HepG2 (cell line): ENCODE results near the gene TTBK1. TPM values are rescaled to one million over a fixed set of nuclear protein-coding genes. Genes with fewer than 3 reads are reported as not detected.

Source experiments
- ATAC-seq: fragments of 200-7000 bp; cut with Tn5 transposase; 3 replicates; pipeline ENCODE4 v1.9.1; 2020; ENCODE audit warnings: mild to moderate bottlenecking, moderate library complexity
- BruUV-seq: library from RNA; stranded (reverse); fragments of 400-500 nt; replicated peaks from 2 replicates; lab custom pipeline; 2021; lab: Mats Ljungman, UMichigan
- CTCF ChIA-PET: fragments of 300-600 bp; formaldehyde crosslinking; extraction: SDS; loops from one replicate; lab custom pipeline; 2021; ENCODE audit warnings: low total read pairs, inconsistent platforms, low intra/inter-chr PET ratio; lab: Yijun Ruan, JAX
- POLR2A ChIA-PET: fragments of 350-600 bp; sonication (Branson Sonifier 250); formaldehyde crosslinking; loops from one replicate; lab custom pipeline; 2020; ENCODE audit warnings: antibody characterized with exemption, inconsistent platforms; lab: Yijun Ruan, JAX
- DNase-seq: peaks from one replicate; pipeline ENCODE4 v3.0.0-alpha.2; 2015; ENCODE audit warnings: low spot score
- FAIRE-seq: peaks from 3 replicates; lab custom pipeline; 2011; peaks lifted over from hg19 to GRCh38; lab: Jason Lieb, UNC
- H2AFZ ChIP-seq: one replicate; pipeline ENCODE4 v1.6.1; 2011; ENCODE audit warnings: low read length, inconsistent platforms
- H3K27ac ChIP-seq: fragments of 300-600 bp; 3 replicates; pipeline ENCODE4 v1.8.0; 2011; ENCODE audit warnings: mixed run types, mild to moderate bottlenecking, mixed read lengths, low read length, inconsistent platforms; ENCODE audit not compliant: insufficient read depth; ENCODE audit errors: extremely low read length
- H3K27me3 ChIP-seq, 2 experiments: fragments of 200-600 bp in 1 of 2; 2 replicates in 1 of 2; 3 replicates in 1 of 2; pipeline versions ENCODE4 v1.6.0 to v1.8.0; 2011; ENCODE audit warnings: low read length in 2 of 2, mild to moderate bottlenecking in 2 of 2, moderate library complexity in 2 of 2, inconsistent platforms in 1 of 2; ENCODE audit not compliant: insufficient read depth in 2 of 2, control insufficient read depth in 1 of 2
- H3K36me3 ChIP-seq, 2 experiments: fragments of 200-600 bp in 1 of 2; replicated peaks in 1 of 2; 2 replicates in 1 of 2; 3 replicates in 1 of 2; pipeline versions ENCODE4 v1.5.1 to v1.8.0; 2011; ENCODE audit warnings: low read length in 2 of 2, inconsistent platforms in 1 of 2; ENCODE audit not compliant: insufficient read depth in 2 of 2, control insufficient read depth in 1 of 2
- H3K4me1 ChIP-seq: 2 replicates; pipeline ENCODE4 v1.5.1; 2012; ENCODE audit warnings: low read length, inconsistent platforms; ENCODE audit not compliant: insufficient read depth
- H3K4me2 ChIP-seq: 2 replicates; pipeline ENCODE4 v1.6.0; 2011; ENCODE audit warnings: low read depth, low read length, inconsistent platforms
- H3K4me3 ChIP-seq, 3 experiments: fragments of 200-600 bp in 1 of 3; sonication (generic), shearing (Covaris generic) in 1 of 3; replicated peaks in 1 of 3; 2 replicates each; pipeline ENCODE4 v1.5.1; 2011 to 2016; ENCODE audit warnings: low read length in 3 of 3, inconsistent platforms in 2 of 3, low read depth in 2 of 3, mild to moderate bottlenecking in 2 of 3, control low read depth in 1 of 3, mixed read lengths in 1 of 3; ENCODE audit not compliant: insufficient read depth in 1 of 3
- H3K79me2 ChIP-seq: one replicate; pipeline ENCODE4 v1.6.1; 2011; ENCODE audit warnings: low read length, inconsistent platforms; ENCODE audit not compliant: insufficient read depth
- H3K9ac ChIP-seq: 2 replicates; pipeline ENCODE4 v1.6.0; 2011; ENCODE audit warnings: mild to moderate bottlenecking, low read depth, low read length, inconsistent platforms; ENCODE audit not compliant: insufficient read depth
- H3K9me3 ChIP-seq: 2 replicates; pipeline ENCODE4 v1.5.1; 2012; ENCODE audit warnings: mild to moderate bottlenecking, low read length
- H4K20me1 ChIP-seq: 2 replicates; pipeline ENCODE4 v1.6.0; 2011; ENCODE audit warnings: inconsistent platforms, mild to moderate bottlenecking, low read length, moderate library complexity; ENCODE audit not compliant: insufficient read depth
- FOXC1 ChIP-seq: sonication (generic); formaldehyde crosslinking; IDR thresholded peaks from 2 replicates; pipeline ENCODE4 v1.8.0; 2022; ENCODE audit warnings: mild to moderate bottlenecking, missing genetic modification reagents, borderline replicate concordance
- MAFF ChIP-seq: IDR thresholded peaks from 2 replicates; pipeline ENCODE4 v1.6.1; 2011; ENCODE audit warnings: low read depth, low read length, improper control_type of control experiment
- MAFK ChIP-seq, 2 experiments: IDR thresholded peaks in 1 of 2; conservative IDR thresholded peaks in 1 of 2; 2 replicates each; pipeline ENCODE4 v1.6.1; 2011; ENCODE audit warnings: improper control_type of control experiment in 2 of 2, low read length in 2 of 2
- NFE2L2 ChIP-seq: fragments of 150-350 bp; IDR thresholded peaks from 2 replicates; pipeline ENCODE4 v1.6.1; 2014; ENCODE audit warnings: low read length
- NFIB ChIP-seq: sonication (generic); formaldehyde crosslinking; IDR thresholded peaks from 2 replicates; pipeline ENCODE4 v1.9.0; 2021; ENCODE audit warnings: missing genetic modification reagents, mild to moderate bottlenecking, borderline replicate concordance
- REL ChIP-seq: sonication (generic); formaldehyde crosslinking; conservative IDR thresholded peaks from 2 replicates; pipeline ENCODE4 v1.8.0; 2022; ENCODE audit warnings: mild to moderate bottlenecking, missing genetic modification reagents, moderate library complexity
- SETDB1 ChIP-seq: sonication (generic); formaldehyde crosslinking; IDR thresholded peaks from 2 replicates; pipeline ENCODE4 v1.5.1; 2020; ENCODE audit warnings: missing genetic modification reagents, mild to moderate bottlenecking, borderline replicate concordance
- SMC3 ChIP-seq: IDR thresholded peaks from 2 replicates; pipeline ENCODE4 v1.6.1; 2011; ENCODE audit warnings: low read length, improper control_type of control experiment
- STAG1 ChIP-seq: sonication (generic); formaldehyde crosslinking; IDR thresholded peaks from 2 replicates; pipeline ENCODE4 v1.4.0; 2020; ENCODE audit warnings: missing genetic modification reagents
- ZNF207 ChIP-seq: fragments of 450-650 bp; IDR thresholded peaks from 2 replicates; pipeline ENCODE4 v1.6.1; 2016; ENCODE audit warnings: antibody characterized with exemption, borderline replicate concordance
- ZNF280D ChIP-seq: sonication (generic); formaldehyde crosslinking; IDR thresholded peaks from 2 replicates; pipeline ENCODE4 v1.5.1; 2020; ENCODE audit warnings: mild to moderate bottlenecking, missing genetic modification reagents
- ZNF333 ChIP-seq: sonication (generic); formaldehyde crosslinking; IDR thresholded peaks from 2 replicates; pipeline ENCODE4 v1.4.0; 2020; ENCODE audit warnings: mild to moderate bottlenecking, missing genetic modification reagents, borderline replicate concordance
- ZNF510 ChIP-seq: sonication (generic); formaldehyde crosslinking; IDR thresholded peaks from 2 replicates; pipeline ENCODE4 v1.4.0; 2020; ENCODE audit warnings: low read depth, mild to moderate bottlenecking, missing genetic modification reagents
- WGBS: methylation state at CpG from one replicate; pipeline ENCODE4 v1.1.6; 2017; ENCODE audit warnings: low lambda C conversion rate; 5-methylcytosine and 5-hydroxymethylcytosine counted together
- in situ Hi-C: cut with HindIII; loops from 2 replicates; pipeline ENCODE4 v1.10.0; 2017; ENCODE audit warnings: low pct_unique_long_range_greater_than_20kb; ENCODE audit not compliant: extremely low pct_ligation_motif_present
- intact Hi-C: fragments of 100-400 bp; cut with micrococcal nuclease; formaldehyde crosslinking; loops from one replicate; pipeline ENCODE4 v1.10.0; 2022; ENCODE audit not compliant: unreplicated experiment
- polyA plus RNA-seq, 8 experiments: library from polyadenylated mRNA; depleted of rRNA in 3 of 8; stranded (reverse) in 7 of 8; unstranded in 1 of 8; fragments of >200 nt; fragmentation: Illumina TruSeq in 4 of 8; extraction: Trizol in 4 of 8; gene quantifications; 2 replicates each; pipeline versions ENCODE4 v1.2.1 to v1.2.3, GENCODE V29; 2011 to 2016; ENCODE audit warnings: low read depth in 4 of 8, missing spikeins in 1 of 8, mixed read lengths in 1 of 8; ENCODE audit not compliant: insufficient read depth in 1 of 8
- total RNA-seq, 5 experiments: library from RNA; depleted of rRNA; stranded (reverse); fragments of >200 nt; fragmentation: Illumina TruSeq; extraction: Trizol; gene quantifications; 2 replicates each; pipeline ENCODE4 v1.2.3, GENCODE V29; 2016; ENCODE audit warnings: low read depth in 1 of 5

TTBK1 gene
- total and polyA plus RNA-seq, 2 of the 13 experiments (the other 11 are each of a cell fraction or from before 2014, with no cell fraction given): 0.24 to 0.33 TPM

- no peak for TF ChIP-seq ZNF333 (CRISPR knock-in tag)
- TF ChIP-seq, all 625 proteins: peak for 0
Observed at GRCh38 chr6:43205849-43206248, 37.4 kb upstream of the TTBK1 start (continued).

- Histone ChIP-seq H3K4me3 (no peak overlapping the region), H3K79me2 (no peaks in the 10 kb centered on the region), H3K36me3 (peaks cover 0 to 2% of the 10 kb centered on the region in 2 experiments; a peak in 2 of 5 replicates), H3K9me3 (no peaks in the 10 kb centered on the region), H3K27me3 (no peaks in the 10 kb centered on the region), H3K27ac (no peak overlapping the region), H3K9ac (no peak overlapping the region), H3K4me1 (0 out of 2 replicates have a peak, but pooled peaks cover 5% of the 10 kb centered on the region), H3K4me2 (no peak overlapping the region)
- intact Hi-C loops (no loop called here), in situ Hi-C loops (no loop called here)
- FAIRE-seq (peak; percentile 18), ATAC-seq (no peak)
- POLR2A ChIA-PET: no interaction called here
- no TSS peak for BruUV-seq
- TF ChIP-seq MAFK (conservative IDR thresholded peaks at IDR 0.05 in 1 of 2, IDR thresholded peaks at IDR 0.05 in 1 of 2; ENCODE audit: low read length in 2 of 2) (peak; percentile 84), ZNF510 (no peak), MAFF (peak; percentile 72), NFE2L2 (peak; percentile 92), FOXC1 (no peak)
- TF ChIP-seq, all 625 proteins: peak for 3
- 99% methylated on average over 2 of the region's 2 CpGs for WGBS
- no peaks in the 10 kb centered on the region for H4K20me1 ChIP-seq
- CTCF ChIA-PET: no interaction called here
- no peak for DNase-seq
- no peak overlapping the region for H2AFZ ChIP-seq
Observed at GRCh38 chr6:43207286-43207685, 36.0 kb upstream of the TTBK1 start.

- intact Hi-C loops (no loop called here), in situ Hi-C loops (no loop called here)
- no peak overlapping the region for H3K4me2 ChIP-seq
- POLR2A ChIA-PET: interaction anchor here (0.9 kb wide), 1 partner anchor 42 kb away, joined by 3 read pairs; no protein-coding TSS in a partner anchor
- no peak overlapping the region for H3K27ac ChIP-seq
- ATAC-seq (peak; percentile 67), DNase-seq (peak; percentile 30), FAIRE-seq (peak; percentile 80)
- no peaks in the 10 kb centered on the region for H3K27me3 ChIP-seq
- no TSS peak for BruUV-seq
- WGBS: 50% methylated on average over 1 of the region's 1 CpG
- no peak overlapping the region for H3K4me3 ChIP-seq
- H4K20me1 ChIP-seq: no peaks in the 10 kb centered on the region
- H3K79me2 ChIP-seq: no peaks in the 10 kb centered on the region
- CTCF ChIA-PET: no interaction called here
- no peak overlapping the region for H2AFZ ChIP-seq
- no peaks in the 10 kb centered on the region for H3K36me3 ChIP-seq
- no peaks in the 10 kb centered on the region for H3K4me1 ChIP-seq
- H3K9ac ChIP-seq: no peak overlapping the region
- H3K9me3 ChIP-seq: no peaks in the 10 kb centered on the region
- TF ChIP-seq ZNF280D: no peak
- peak; percentile 81 for TF ChIP-seq SMC3
- no peak for TF ChIP-seq ZNF207
- TF ChIP-seq SETDB1: no peak
- TF ChIP-seq REL: no peak
- peak; percentile 69 for TF ChIP-seq STAG1 (CRISPR knock-in tag)
- TF ChIP-seq NFIB (CRISPR knock-in tag): no peak
Observed at GRCh38 chr6:43211955-43212354, 31.3 kb upstream of the TTBK1 start.
